SK-N-SH (cell line): ENCODE data around the gene HMOX1. TPM values are rescaled to one million over a fixed set of nuclear protein-coding genes. Genes with fewer than 3 reads are reported as not detected.

ENCODE experiments used
- CTCF ChIA-PET: fragments of 300-600, 350-600 bp; formaldehyde crosslinking; extraction: SDS; loops from one replicate; lab custom pipeline; 2021; lab: Yijun Ruan, JAX
- POLR2A ChIA-PET: fragments of 350-600 bp; sonication (Branson Sonifier 250); formaldehyde crosslinking; extraction: SDS; loops from one replicate; lab custom pipeline; 2020; ENCODE audit warnings: antibody characterized with exemption, inconsistent platforms; lab: Yijun Ruan, JAX
- DNase-seq: peaks from one replicate; pipeline ENCODE4 v3.0.0; 2012
- H2AFZ ChIP-seq: fragments of 200-600 bp; sonication (generic); 2 replicates; pipeline ENCODE4 v1.8.1; 2016; ENCODE audit warnings: antibody characterized with exemption, mild to moderate bottlenecking, low read depth
- H3F3A ChIP-seq: fragments of 200-600 bp; sonication (generic); replicated peaks from 2 replicates; pipeline ENCODE3; 2016; ENCODE audit warnings: antibody characterized with exemption, mild to moderate bottlenecking; ENCODE audit not compliant: insufficient read depth
- H3K27ac ChIP-seq, 2 experiments: fragments of 200-500 bp in 1 of 2; fragments of 200-600 bp in 1 of 2; sonication (Bioruptor generic) in 1 of 2; sonication (generic), shearing (Covaris generic) in 1 of 2; 2 replicates each; pipeline versions ENCODE4 v1.5.1 to v1.6.1; 2014 to 2016; ENCODE audit warnings: low read depth in 2 of 2, inconsistent platforms in 1 of 2, low read length in 1 of 2, mild to moderate bottlenecking in 1 of 2, mixed read lengths in 1 of 2
- H3K27me3 ChIP-seq: fragments of 200-600 bp; sonication (generic), shearing (Covaris generic); 2 replicates; pipeline ENCODE4 v1.6.1; 2016; ENCODE audit warnings: mixed run types; ENCODE audit not compliant: insufficient read depth
- H3K36me3 ChIP-seq, 2 experiments: fragments of 200-500 bp in 1 of 2; fragments of 200-600 bp in 1 of 2; sonication (Bioruptor generic) in 1 of 2; sonication (generic) in 1 of 2; replicated peaks in 1 of 2; 2 replicates each; pipeline versions ENCODE3 to v1.5.1; 2014 to 2016; ENCODE audit warnings: low read length in 1 of 2, mild to moderate bottlenecking in 1 of 2; ENCODE audit not compliant: insufficient read depth in 2 of 2, control insufficient read depth in 1 of 2
- H3K4me1 ChIP-seq, 2 experiments: fragments of 200-500 bp in 1 of 2; fragments of 200-600 bp in 1 of 2; sonication (Bioruptor generic) in 1 of 2; sonication (generic), shearing (Covaris generic) in 1 of 2; 2 replicates each; pipeline versions ENCODE4 v1.5.1 to v1.6.1; 2014 to 2016; ENCODE audit warnings: low read depth in 1 of 2, low read length in 1 of 2, mixed run types in 1 of 2; ENCODE audit not compliant: insufficient read depth in 2 of 2, control insufficient read depth in 1 of 2
- H3K4me2 ChIP-seq: fragments of 200-600 bp; sonication (generic), shearing (Covaris generic); 2 replicates; pipeline ENCODE4 v1.6.1; 2017; ENCODE audit warnings: mixed run types
- H3K4me3 ChIP-seq, 2 experiments: fragments of 200-500 bp in 1 of 2; fragments of 200-600 bp in 1 of 2; sonication (Bioruptor generic) in 1 of 2; sonication (generic), shearing (Covaris generic) in 1 of 2; 2 replicates each; pipeline versions ENCODE4 v1.5.1 to v1.8.1; 2014 to 2016; ENCODE audit warnings: low read depth in 2 of 2, inconsistent platforms in 1 of 2, low read length in 1 of 2, mild to moderate bottlenecking in 1 of 2, mixed read lengths in 1 of 2, moderate library complexity in 1 of 2
- H3K79me2 ChIP-seq: fragments of 200-600 bp; sonication (generic); 2 replicates; pipeline ENCODE4 v1.8.1; 2017; ENCODE audit warnings: mild to moderate bottlenecking; ENCODE audit not compliant: insufficient read depth
- H3K9ac ChIP-seq: fragments of 200-600 bp; sonication (generic); 2 replicates; pipeline ENCODE4 v1.6.1; 2017; ENCODE audit warnings: mixed run types
- H3K9me2 ChIP-seq: fragments of 200-600 bp; sonication (generic); 2 replicates; pipeline ENCODE4 v1.6.1; 2017; ENCODE audit warnings: mixed run types
- H3K9me3 ChIP-seq: fragments of 200-600 bp; sonication (generic); 2 replicates; pipeline ENCODE4 v1.6.1; 2017; ENCODE audit warnings: mixed run types, mild to moderate bottlenecking, moderate library complexity
- H4K20me1 ChIP-seq: fragments of 200-600 bp; sonication (generic); 2 replicates; pipeline ENCODE4 v1.6.1; 2017; ENCODE audit warnings: mild to moderate bottlenecking, mixed run types; ENCODE audit not compliant: insufficient read depth
- CHD2 ChIP-seq: fragments of 150-350 bp; IDR thresholded peaks from 2 replicates; pipeline ENCODE4 v1.6.1; 2018; ENCODE audit warnings: low read length; ENCODE audit not compliant: partially characterized antibody
- CTCF ChIP-seq: fragments of 200-600 bp; sonication (generic); IDR thresholded peaks from 2 replicates; pipeline ENCODE4 v1.6.1; 2017; ENCODE audit warnings: antibody characterized with exemption, mild to moderate bottlenecking, moderate library complexity
- PBX3 ChIP-seq: IDR thresholded peaks from 2 replicates; pipeline ENCODE4; 2012
- POLR2AphosphoS5 ChIP-seq: IDR thresholded peaks from 2 replicates; pipeline ENCODE4 v1.6.1; 2012; ENCODE audit warnings: low read depth, low read length
- SIN3A ChIP-seq: IDR thresholded peaks from 2 replicates; pipeline ENCODE4 v1.6.1; 2012; ENCODE audit warnings: low read depth, mild to moderate bottlenecking, low read length, moderate library complexity, borderline replicate concordance
- TAF1 ChIP-seq: IDR thresholded peaks from 2 replicates; pipeline ENCODE4 v1.6.1; 2012; ENCODE audit warnings: low read depth, mild to moderate bottlenecking, low read length, moderate library complexity, borderline replicate concordance
- WGBS: methylation state at CpG from one replicate; pipeline ENCODE4 v1.1.6; 2017; ENCODE audit warnings: low lambda C conversion rate; 5-methylcytosine and 5-hydroxymethylcytosine counted together
- polyA plus RNA-seq, 3 experiments: library from polyadenylated mRNA; depleted of rRNA; stranded (reverse); fragments of >200 nt; gene quantifications; 2 replicates each; pipeline ENCODE4 v1.2.3, GENCODE V29; 2012

The HMOX1 gene
- polyA plus RNA-seq, 1 of the 3 experiments (the other 2 are of a cell fraction): 13.7 TPM

GRCh38 chr22:35406443-35406842, 25.5 kb downstream of the HMOX1 start:
- ChIA-PET POLR2A (no interaction called here), CTCF (interaction anchor here (4.4 kb wide), 1 partner anchor 24 kb away, joined by 22 read pairs; no protein-coding TSS in a partner anchor)
- H2AFZ ChIP-seq: no peak overlapping the region
- H3K4me2 ChIP-seq: no peak overlapping the region
- H3K9me2 ChIP-seq: no peaks in the 10 kb centered on the region
- H4K20me1 ChIP-seq: no peaks in the 10 kb centered on the region
- no peaks in the 10 kb centered on the region for H3K9me3 ChIP-seq
- peaks cover 8% of the 10 kb centered on the region; the same call in 1 of the 2 replicates for H3K79me2 ChIP-seq
- 97% methylated on average over 13 of the region's 13 CpGs for WGBS
- no peaks in the 10 kb centered on the region; a peak in 2 of 4 replicates for H3K4me1 ChIP-seq
- no peak for TF ChIP-seq PBX3
- no peak for TF ChIP-seq TAF1
- no peak for TF ChIP-seq POLR2AphosphoS5
- no peak for TF ChIP-seq SIN3A
- no peak for TF ChIP-seq CTCF
- no peak for DNase-seq
- no peak overlapping the region for H3K27ac ChIP-seq
- no peak overlapping the region for H3K4me3 ChIP-seq
- H3K36me3 ChIP-seq: peaks cover 23% of the 10 kb centered on the region in 2 experiments
- no peaks in the 10 kb centered on the region for H3K27me3 ChIP-seq
- H3K9ac ChIP-seq: no peak overlapping the region
- H3F3A ChIP-seq: no peaks in the 10 kb centered on the region

GRCh38 chr22:35407362-35407761, 26.5 kb downstream of the HMOX1 start:
- TF ChIP-seq PBX3 (no peak), CHD2 (no peak)
- TF ChIP-seq, all 33 proteins: peak for 0
- no peaks in the 10 kb centered on the region for H3K4me1 ChIP-seq
- 82% methylated on average over 7 of the region's 7 CpGs for WGBS

More at GRCh38 chr22:35407362-35407761, 26.5 kb downstream of the HMOX1 start:
- DNase-seq: no peak
- no peak overlapping the region for H3K9ac ChIP-seq
- H3F3A ChIP-seq: no peaks in the 10 kb centered on the region
- H3K9me3 ChIP-seq: no peaks in the 10 kb centered on the region
- H3K27ac ChIP-seq: no peak overlapping the region
- H3K4me3 ChIP-seq: no peak overlapping the region
- no peaks in the 10 kb centered on the region for H4K20me1 ChIP-seq
- H3K9me2 ChIP-seq: no peaks in the 10 kb centered on the region
- peaks cover 23 to 28% of the 10 kb centered on the region in 2 experiments for H3K36me3 ChIP-seq
- POLR2A ChIA-PET: no interaction called here
- CTCF ChIA-PET: interaction anchor here (1.1 kb wide), 1 partner anchor 23 kb away, joined by 3 read pairs; no protein-coding TSS in a partner anchor
- no peaks in the 10 kb centered on the region for H3K27me3 ChIP-seq
- no peaks in the 10 kb centered on the region for H3K79me2 ChIP-seq
- H2AFZ ChIP-seq: no peak overlapping the region
- H3K4me2 ChIP-seq: no peak overlapping the region
